Right cardiac atrium (tissue), 5 donors: ENCODE results near the gene YIF1A. TPM values are rescaled to one million over a fixed set of nuclear protein-coding genes. Genes with fewer than 3 reads are reported as not detected.
A peak's percentile ranks its signal among the peaks of the same experiment; 100 is the strongest.
"Not testable (repeated sequence)": the region's sequence is repeated elsewhere in the genome, so short reads cannot be mapped to it uniquely, and the experiment has no call there.

Experiments
- ATAC-seq, 2 donors: fragments of 200-7000 bp; cut with Tn5 transposase; one replicate each; pipeline versions ENCODE4 v1.8.0 to v1.9.1; 2020; ENCODE audit warnings: moderate library complexity in 2 of 2, mild to moderate bottlenecking in 1 of 2
- DNase-seq, 3 donors: peaks; one replicate each; pipeline ENCODE4 v3.0.0-alpha.2; 2020
- H3K27ac ChIP-seq: one replicate; pipeline ENCODE4 v1.5.1; 2013; ENCODE audit warnings: mild to moderate bottlenecking, low read length, control low read depth, moderate library complexity
- H3K27me3 ChIP-seq: one replicate; pipeline ENCODE4 v1.6.1; 2013; ENCODE audit not compliant: control insufficient read depth, insufficient read depth
- H3K4me1 ChIP-seq: one replicate; pipeline ENCODE4 v1.6.1; 2013; ENCODE audit warnings: low read length; ENCODE audit not compliant: control insufficient read depth, insufficient read depth
- H3K4me3 ChIP-seq: one replicate; pipeline ENCODE4 v1.5.1; 2013; ENCODE audit warnings: low read length, control low read depth
- H3K9me3 ChIP-seq: one replicate; pipeline ENCODE4 v1.6.1; 2013; ENCODE audit warnings: low read length; ENCODE audit not compliant: control insufficient read depth
- WGBS: extraction: QIAGEN DNeasy Blood & Tissue Kit; methylation state at CpG from one replicate; pipeline ENCODE4 v1.1.7; 2013; 5-methylcytosine and 5-hydroxymethylcytosine counted together
- intact Hi-C, 4 donors: fragments of 100-400 bp; cut with DNase I; formaldehyde crosslinking; loops; one replicate each; pipeline versions ENCODE4 v1.11.0 to v1.14.0; 2022 to 2023
- polyA plus RNA-seq: library from polyadenylated mRNA; stranded (reverse); fragments of 200-250 nt; gene quantifications from one replicate; pipeline ENCODE4 v1.2.3, GENCODE V29; 2013
- total RNA-seq, 4 donors: library from RNA; stranded (reverse); fragmentation: NEBNext Ultra II Directional; extraction: Animal tissue kit (Norgen Biotek cat#: 25700); gene quantifications; one replicate each; pipeline ENCODE4 v1.2.1, GENCODE V29; 2021
- donor health status: healthy with polysubstance abuse.
- donor health status: DM: no; HTN: yes; CAD: no.
- donor health status: DM: no; HTN: no; CAD: no.
- donor health status: DM: no; HTN: yes; CAD: no; lungs with severe emphysema.
- donor health status: DM: yes; HTN: yes; CAD: no.

The YIF1A gene
- total and polyA plus RNA-seq, 5 donors: 48.0 to 65.3 (median 52.2) TPM

- H3K27me3 ChIP-seq, intact Hi-C loops, H3K4me1 ChIP-seq, H3K27ac ChIP-seq, H3K4me3 ChIP-seq, H3K9me3 ChIP-seq: not testable (repeated sequence)
- DNase-seq (peak in 2 of 3 donors; percentile 27 to 36), ATAC-seq (peak; percentile 1 to 3)
- WGBS: 70% methylated on average over 13 of the region's 13 CpGs
Measured at GRCh38 chr11:66276619-66277018, 12.3 kb downstream of the YIF1A start.

GRCh38 chr11:66275984-66276612, 12.8 kb downstream of the YIF1A start:
- no peak overlapping the region for H3K4me3 ChIP-seq
- DNase-seq: peak in 2 of 3 donors; percentile 47 to 61
- no peak for ATAC-seq
- no peaks in the 10 kb centered on the region for H3K4me1 ChIP-seq
- intact Hi-C loops: no loop called here
- H3K27ac ChIP-seq: no peak overlapping the region
- no peaks in the 10 kb centered on the region for H3K27me3 ChIP-seq
- 83% methylated on average over 14 of the region's 14 CpGs for WGBS
- no peaks in the 10 kb centered on the region for H3K9me3 ChIP-seq

DNA sequence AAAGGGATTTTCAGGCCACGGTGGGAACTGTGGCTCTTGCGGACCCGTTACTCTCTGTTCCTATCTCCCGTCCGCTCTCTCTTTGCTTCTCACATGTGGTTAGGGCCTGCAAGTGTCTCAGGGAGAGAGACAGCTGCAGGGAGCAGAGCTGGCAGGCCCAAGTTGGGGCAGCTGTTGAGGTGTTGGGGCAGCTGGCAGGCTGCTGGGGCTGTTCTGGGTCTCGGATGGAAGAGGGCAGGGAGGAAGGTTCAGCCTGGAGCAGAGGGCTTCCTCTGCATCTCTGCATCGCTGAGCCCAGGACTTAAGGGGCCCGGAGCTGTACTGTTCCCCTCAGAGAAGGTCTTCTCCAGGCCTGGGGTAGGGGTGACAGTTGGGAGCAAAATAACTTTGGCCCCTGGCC, 13.5 kb downstream of the YIF1A start:
- ATAC-seq: no peak
- DNase-seq: peak in 1 of 3 donors; percentile 27
- H3K27ac ChIP-seq: no peak overlapping the region
- H3K27me3 ChIP-seq: no peaks in the 10 kb centered on the region
- H3K9me3 ChIP-seq: no peaks in the 10 kb centered on the region
- H3K4me1 ChIP-seq: peaks cover under 1% of the 10 kb centered on the region
- intact Hi-C loops: no loop called here
- H3K4me3 ChIP-seq: no peak overlapping the region
- WGBS: 88% methylated on average over 8 of the region's 8 CpGs

GRCh38 chr11:66274219-66274618, 14.7 kb downstream of the YIF1A start:
- H3K4me3 ChIP-seq: no peak overlapping the region
- H3K4me1 ChIP-seq: peaks cover 2% of the 10 kb centered on the region
- intact Hi-C loops: no loop called here
- WGBS: 42% methylated on average over 1 of the region's 1 CpG
- no peaks in the 10 kb centered on the region for H3K9me3 ChIP-seq
- no peak overlapping the region for H3K27ac ChIP-seq
- DNase-seq (no peak), ATAC-seq (no peak)
- no peaks in the 10 kb centered on the region for H3K27me3 ChIP-seq

GRCh38 chr11:66272596-66272995, 16.3 kb downstream of the YIF1A start:
- Histone ChIP-seq H3K9me3 (no peaks in the 10 kb centered on the region), H3K27me3 (no peaks in the 10 kb centered on the region), H3K4me1 (peaks cover 2% of the 10 kb centered on the region), H3K4me3 (no peak overlapping the region), H3K27ac (no peak overlapping the region)
- DNase-seq (no peak), ATAC-seq (no peak)
- intact Hi-C loops: no loop called here
- WGBS: 95% methylated on average over 2 of the region's 2 CpGs

DNA sequence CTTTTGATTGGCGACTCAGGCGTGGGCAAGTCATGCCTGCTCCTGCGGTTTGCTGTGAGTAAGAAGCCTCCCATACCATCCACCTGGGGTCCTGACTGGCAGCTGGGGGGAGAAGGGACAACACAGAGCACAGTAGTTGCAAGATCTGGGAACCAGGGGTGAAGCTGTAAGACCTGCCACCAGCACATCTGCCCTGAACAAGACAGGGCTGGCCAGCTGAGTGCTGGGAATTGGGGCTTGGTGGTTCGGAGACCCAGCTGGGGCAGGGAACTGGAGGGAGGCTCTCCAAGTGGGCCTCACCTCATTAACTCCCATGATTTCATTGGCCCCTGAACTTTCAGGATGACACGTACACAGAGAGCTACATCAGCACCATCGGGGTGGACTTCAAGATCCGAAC, 17.1 kb downstream of the YIF1A start:
- H3K4me3 ChIP-seq: no peak overlapping the region
- ATAC-seq: no peak
- no peaks in the 10 kb centered on the region for H3K9me3 ChIP-seq
- no peaks in the 10 kb centered on the region for H3K27me3 ChIP-seq
- H3K27ac ChIP-seq: no peak overlapping the region
- H3K4me1 ChIP-seq: peaks cover 4% of the 10 kb centered on the region
- intact Hi-C loops: no loop called here
- 93% methylated on average over 7 of the region's 7 CpGs for WGBS
- no peak for DNase-seq

DNA sequence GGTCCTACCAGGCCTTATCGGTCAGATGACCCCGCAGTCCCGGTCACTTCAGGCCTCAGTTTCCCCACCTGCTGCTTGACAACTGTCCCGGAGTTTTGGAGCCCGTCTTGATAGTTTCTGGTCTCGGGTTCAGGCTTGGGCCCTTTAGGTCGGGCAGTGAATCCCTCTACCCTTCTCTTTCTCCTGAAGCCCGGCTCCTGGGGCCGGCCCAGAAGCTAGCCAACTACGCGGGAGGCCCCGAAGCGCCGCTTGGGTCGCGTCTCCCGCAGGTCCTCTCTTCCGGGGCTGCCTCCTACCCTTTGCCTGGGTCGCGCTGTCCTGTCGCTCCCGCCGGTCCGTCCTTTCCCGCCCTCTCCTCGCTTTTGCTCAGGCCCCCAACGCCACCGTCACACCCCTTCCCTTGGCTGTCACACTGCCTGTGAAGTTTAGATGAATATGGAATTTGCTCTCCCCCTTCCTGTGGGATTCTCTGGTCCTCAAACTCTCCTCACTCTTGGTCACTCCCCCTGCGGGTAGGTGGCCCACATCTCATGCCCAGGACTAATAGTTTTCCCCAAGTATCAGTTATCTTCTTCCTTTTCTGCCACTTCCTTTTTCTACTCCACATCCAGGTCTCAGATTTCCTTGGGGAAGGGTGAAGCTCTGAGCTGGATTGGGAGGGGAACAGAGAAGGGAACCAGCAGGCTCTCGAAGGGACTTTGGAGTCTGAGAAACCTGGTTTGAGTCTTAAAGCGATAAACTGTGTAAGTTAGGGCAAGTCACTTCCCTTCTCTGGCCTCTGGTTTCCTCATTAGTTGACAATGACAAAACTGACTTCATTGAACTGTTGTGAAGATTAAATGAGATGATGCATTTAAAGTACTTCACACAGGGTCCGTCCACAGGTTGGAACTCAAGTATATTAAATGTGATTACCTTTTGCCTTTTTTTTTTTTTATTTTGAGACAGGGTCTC, 19.7 kb downstream of the YIF1A start:
- Histone ChIP-seq H3K27me3 (no peaks in the 10 kb centered on the region), H3K27ac (peak overlapping the region; percentile 98), H3K4me1 (peaks cover 6% of the 10 kb centered on the region), H3K9me3 (no peaks in the 10 kb centered on the region), H3K4me3 (peak overlapping the region; percentile 96)
- intact Hi-C loops: no loop called here
- 3% methylated on average over 32 of the region's 32 CpGs for WGBS
- DNase-seq (peak in 2 of 3 donors; percentile 67 to 71), ATAC-seq (no peak)

DNA sequence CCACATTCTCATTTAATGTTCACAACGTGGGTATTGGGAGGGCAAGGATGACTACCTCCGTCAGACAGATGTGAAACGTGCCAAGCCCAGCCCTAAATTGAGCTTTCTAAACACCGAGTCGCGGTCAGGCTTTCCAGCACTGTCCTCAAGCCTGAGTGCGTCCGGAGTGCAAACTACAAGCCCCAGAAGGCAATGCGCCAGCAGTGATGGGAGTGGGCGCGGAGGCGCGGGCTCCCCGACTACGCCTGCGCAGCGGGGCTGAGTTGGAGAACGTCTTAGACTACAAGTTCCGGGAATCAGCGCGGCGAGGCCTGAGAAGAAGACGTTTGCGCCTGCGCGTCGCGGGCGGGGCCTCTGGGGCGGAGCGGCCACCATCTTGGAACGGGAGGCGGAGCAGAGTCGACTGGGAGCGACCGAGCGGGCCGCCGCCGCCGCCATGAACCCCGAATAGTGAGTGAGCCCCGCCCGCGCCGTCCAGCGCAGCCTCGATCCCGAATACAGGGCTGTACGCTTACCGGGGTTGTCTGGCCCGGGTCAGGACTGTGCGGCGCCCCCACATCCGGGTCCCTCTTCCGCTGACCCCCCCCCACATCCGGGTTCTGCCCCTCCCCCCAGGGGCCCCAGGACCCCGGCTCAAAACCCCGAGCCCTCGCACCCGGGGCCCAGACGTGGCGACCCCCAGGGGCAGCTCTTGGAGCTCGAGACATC, 20.5 kb downstream of the YIF1A start, which contains the start of gene RAB1B:
RAB1B (plus strand) TSS at position 396 of the 708 bp plus-strand sequence; CDS start at position 437, 41 bp downstream.
- Histone ChIP-seq H3K27me3 (no peaks in the 10 kb centered on the region), H3K4me1 (peaks cover 6% of the 10 kb centered on the region), H3K27ac (peak within 1 kb of the TSS; percentile 98), H3K4me3 (peak within 1 kb of the TSS; percentile 96), H3K9me3 (no peaks in the 10 kb centered on the region)
- DNase-seq: peak; percentile 100
- intact Hi-C loops: no loop called here
- ATAC-seq: peak; percentile 93 to 94
- WGBS: under 1% methylated on average over 64 of the region's 64 CpGs

DNA sequence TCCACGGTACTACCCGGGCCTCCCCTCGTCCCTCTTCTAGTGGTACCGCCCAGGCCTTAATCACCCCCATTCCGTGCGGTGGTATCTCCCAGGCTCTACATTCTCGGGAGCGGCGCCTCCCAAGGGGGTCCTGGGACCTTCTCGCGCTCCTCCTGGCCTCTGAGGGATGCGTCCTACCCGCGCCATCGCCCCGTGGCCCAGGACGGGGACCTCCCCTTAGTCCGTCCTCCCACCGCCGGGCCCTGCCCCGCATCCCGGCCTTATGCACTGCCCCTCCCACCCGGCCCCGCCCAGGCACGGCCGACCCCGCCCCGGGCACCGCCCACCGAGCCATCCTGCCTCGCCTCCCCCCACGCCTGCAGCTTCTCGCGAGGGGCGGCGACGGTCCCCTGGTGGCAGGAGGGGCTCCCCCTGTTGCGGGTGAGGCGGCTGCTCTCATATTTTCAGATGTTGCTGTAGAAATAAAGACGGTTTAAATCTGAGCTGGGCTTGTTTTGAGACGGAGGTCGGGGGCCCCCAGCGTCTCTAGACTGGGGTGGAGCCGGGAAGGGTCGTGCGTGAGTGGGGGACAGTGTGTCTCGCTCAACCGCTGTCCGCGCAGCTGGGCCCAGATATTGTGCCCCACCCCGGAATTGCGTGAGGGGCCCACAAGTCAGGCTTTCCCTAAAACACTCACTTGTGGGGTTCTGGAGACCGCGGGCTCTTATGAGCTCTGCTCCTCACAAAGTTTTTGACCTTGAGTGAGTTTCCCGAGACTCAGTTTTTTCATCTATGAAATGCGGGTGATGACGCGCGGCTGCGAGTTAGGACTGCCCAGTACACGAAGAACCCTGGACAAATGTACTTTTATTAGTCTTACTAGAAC, 21.3 kb downstream of the YIF1A start:
- Histone ChIP-seq H3K27ac (peak overlapping the region; percentile 94), H3K27me3 (no peaks in the 10 kb centered on the region), H3K4me3 (peak overlapping the region; percentile 59), H3K4me1 (peaks cover 6% of the 10 kb centered on the region), H3K9me3 (no peaks in the 10 kb centered on the region)
- ATAC-seq (peak; percentile 89 to 91), DNase-seq (peak; percentile 93 to 97 (median 96))
- intact Hi-C loops: no loop called here
- WGBS: under 1% methylated on average over 61 of the region's 61 CpGs

GRCh38 chr11:66267039-66267378, 21.9 kb downstream of the YIF1A start:
- Histone ChIP-seq H3K9me3 (no peaks in the 10 kb centered on the region), H3K4me1 (peaks cover 6% of the 10 kb centered on the region), H3K27me3 (no peaks in the 10 kb centered on the region), H3K27ac (peak overlapping the region; percentile 69), H3K4me3 (peak overlapping the region; percentile 59)
- ATAC-seq (peak in 1 of 2 donors; percentile 0), DNase-seq (no peak)
- intact Hi-C loops: no loop called here
- 10% methylated on average over 13 of the region's 13 CpGs for WGBS
